DOHH2 (cell line): Measurements from ENCODE around the gene CCT8L2.
"Not testable (repeated sequence)": the region's sequence is repeated elsewhere in the genome, so short reads cannot be mapped to it uniquely, and the experiment has no call there.

Experiments
- CTCF ChIP-seq: fragments of 200-600 bp; sonication (generic); IDR thresholded peaks from one replicate; pipeline ENCODE4 v1.5.1; 2014; ENCODE audit warnings: antibody characterized with exemption, mild to moderate bottlenecking, low read depth, low read length; ENCODE audit not compliant: poor library complexity, severe bottlenecking
- EZH2phosphoT487 ChIP-seq: fragments of 200-600 bp; sonication (generic); IDR thresholded peaks from 2 replicates; pipeline ENCODE4 v1.6.1; 2017; ENCODE audit warnings: borderline replicate concordance, mild to moderate bottlenecking, antibody characterized with exemption, low read length, moderate library complexity, mixed read lengths

DNA sequence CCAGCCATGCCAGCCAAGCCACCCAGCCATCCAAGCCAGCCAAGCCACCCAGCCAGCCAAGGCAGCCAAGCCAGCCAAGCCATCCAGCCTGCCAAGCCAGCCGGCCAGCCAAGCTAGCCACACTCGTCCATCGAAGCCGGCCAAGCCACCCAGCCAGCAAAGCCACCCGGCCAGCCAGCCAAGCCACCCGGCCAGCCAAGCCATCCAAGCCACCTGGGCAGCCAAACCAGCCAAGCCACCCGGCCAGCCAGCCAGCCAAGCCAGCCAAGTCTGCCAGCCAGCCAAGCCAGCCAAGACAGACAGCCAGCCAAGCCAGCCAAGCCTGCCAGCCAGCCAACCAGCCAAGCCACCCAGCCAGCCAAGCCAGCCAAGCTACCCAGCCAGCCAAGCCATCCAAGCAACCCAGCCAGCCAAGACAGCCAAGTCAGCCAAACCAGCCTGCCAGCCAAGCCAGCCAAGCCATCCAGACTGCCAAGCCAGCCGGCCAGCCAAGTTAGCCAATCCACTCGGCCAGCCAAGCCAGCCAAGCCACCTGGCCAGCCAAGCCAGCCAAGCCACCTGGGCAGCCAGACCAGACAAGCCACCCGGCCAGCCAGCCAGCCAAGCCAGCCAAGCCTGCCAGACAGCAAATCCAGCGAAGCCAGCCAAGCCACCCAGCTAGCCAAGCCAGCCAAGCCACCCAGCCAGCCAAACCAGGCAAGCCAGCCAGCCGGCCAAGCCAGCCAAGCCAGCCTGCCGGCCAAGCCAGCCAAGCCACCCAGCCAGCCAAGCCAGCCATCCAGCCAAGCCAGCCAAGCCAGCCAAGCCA, 24.8 kb downstream of the CCT8L2 start:
- TF ChIP-seq CTCF, EZH2phosphoT487: not testable (repeated sequence)
